ENCODE data around the gene SEC14L5.
A peak's percentile ranks its signal among the peaks of the same experiment; 100 is the strongest.
"Not testable (repeated sequence)": the region's sequence is repeated elsewhere in the genome, so short reads cannot be mapped to it uniquely, and the experiment has no call there.

The SEC14L5 gene

DNA sequence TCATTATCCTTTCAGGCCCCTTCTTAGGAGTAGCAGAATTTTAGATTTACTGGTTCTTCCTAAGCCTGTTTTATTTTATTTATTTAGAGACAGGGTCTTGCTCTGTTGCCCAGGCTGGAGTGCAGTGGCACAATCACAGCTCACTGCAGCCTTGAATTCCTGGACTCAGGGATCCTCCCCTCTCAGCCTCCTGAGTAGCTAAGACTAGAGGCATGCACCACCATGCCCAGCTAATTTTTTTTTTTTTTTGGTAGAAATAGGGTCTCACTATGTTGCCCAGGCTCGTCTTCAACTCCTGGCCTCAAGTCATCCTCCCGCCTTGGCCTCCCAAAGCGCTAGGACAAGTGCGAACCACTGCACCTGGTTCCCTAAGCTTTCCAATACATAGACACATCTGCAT lies 28.5 kb upstream of the SEC14L5 start:
- not testable (repeated sequence) for DNase-seq (ENCODE audit: low read depth, low spot score)

DNA sequence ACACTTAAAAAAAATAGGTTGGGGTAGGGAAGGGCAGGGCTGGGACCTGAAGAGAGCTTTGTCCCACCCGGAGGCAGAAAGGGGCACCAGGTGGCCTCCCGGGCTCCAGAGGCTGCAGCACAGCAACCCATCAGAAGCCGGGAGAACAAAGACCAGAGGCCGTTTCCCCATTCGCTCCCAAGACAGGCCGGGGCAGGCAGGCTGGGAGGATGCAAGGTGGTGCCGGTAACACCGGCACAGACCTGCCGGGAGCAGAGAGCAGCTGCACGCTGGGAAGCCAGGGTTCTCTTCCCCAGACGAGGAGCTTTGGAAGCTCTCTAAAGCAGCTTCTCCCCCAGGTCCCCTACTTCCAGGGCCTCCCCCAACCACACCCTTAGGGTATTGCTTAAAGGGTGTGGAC lies 26.7 kb upstream of the SEC14L5 start:
- no peak for DNase-seq (ENCODE audit: low read depth, low spot score)

DNA sequence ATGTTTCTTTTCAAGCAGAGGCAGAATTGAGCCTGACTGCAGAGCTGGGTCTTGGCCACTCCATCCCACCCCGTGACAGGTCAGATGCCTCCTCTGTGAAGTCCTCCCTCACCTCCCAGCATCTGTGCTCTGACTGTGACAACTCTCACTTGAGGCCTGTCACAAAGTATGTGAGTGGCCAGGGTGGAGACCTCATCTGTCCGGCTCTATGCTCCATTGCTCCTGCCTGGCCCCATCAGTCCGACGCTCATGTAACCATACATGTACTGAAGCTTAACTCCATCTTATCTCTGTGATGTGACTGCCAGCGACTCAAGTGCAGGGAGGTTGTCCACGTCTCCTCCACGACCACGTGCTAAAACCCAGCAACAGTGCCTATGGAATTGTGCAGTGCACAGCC lies 24.7 kb upstream of the SEC14L5 start:
- DNase-seq (ENCODE audit: low read depth, low spot score), result no peak

DNA sequence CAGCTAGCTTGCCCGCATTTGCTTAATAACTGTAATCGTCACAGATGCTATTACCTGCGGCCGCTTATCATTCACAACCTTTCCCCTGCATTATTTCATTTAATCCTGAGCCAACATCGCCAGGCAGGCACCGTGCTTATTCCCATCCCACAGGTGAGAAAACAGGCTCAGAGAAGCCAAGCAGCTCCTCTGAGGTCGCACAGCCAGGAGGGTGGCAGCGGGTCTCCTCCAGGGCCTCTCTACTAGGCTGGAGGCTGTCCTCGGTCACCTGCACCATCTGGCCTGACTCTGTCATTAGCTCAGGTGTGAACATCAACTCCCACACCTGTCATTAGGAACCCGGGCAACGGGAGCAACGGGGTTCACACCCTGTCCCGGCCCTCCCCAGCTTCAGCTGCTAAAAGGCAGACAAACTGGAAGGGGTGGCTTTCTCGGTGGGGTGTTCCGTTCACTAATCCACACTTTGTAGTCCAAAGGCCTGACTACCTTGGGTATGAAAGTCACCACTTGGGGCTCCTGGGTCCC lies 24.2 kb upstream of the SEC14L5 start:
- no peak for DNase-seq (ENCODE audit: low read depth, low spot score)

DNA sequence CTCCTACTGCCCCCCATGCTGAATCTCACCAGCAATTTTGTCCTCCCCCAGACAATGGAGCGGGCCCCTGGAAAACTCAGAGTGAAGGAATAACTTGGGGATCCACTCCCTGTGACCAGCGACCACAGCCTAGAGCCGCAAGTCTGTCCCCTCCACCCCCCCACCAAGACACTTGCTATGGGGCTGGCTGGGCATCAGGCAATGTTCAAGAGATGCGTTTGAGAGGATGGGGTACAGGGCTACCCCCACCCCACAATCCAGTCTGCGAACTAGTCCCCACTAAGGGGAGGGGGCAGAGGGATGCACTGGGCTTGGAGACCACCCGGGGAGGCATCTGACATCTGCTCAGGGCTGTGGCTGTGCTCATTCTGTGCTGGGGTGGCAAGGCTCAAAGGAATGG lies 23.5 kb upstream of the SEC14L5 start:
- DNase-seq (ENCODE audit: low read depth, low spot score), result no peak

DNA sequence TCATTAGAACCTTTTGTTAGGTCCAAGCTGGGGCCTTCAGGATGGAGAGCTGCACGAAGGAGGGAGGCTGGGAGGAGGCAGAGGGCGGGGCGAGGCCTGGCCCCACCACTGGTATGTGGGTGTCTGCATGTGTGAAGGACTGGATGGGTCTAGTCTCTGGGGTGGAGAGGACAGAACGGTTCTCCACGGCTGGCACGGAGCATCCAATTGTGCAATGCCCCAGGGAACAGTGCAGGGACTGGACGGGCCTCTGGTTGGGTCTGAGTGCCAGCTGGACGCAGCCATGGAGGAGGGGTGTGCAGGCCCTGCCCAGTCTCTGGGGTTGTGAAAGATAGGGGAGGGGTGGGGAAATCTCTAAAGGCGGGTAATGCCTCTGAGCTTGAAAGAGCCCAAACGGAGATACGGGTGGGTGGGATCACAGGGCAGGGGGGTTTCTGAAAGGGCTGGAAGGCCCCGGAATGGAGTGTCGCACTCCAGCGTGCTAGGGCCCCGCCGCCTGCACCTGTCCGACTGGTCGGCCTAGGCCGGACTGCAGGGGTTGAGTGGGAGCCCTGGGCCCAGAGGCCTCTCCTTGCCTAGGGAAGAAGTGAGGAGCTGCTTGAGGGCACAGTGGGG lies 22.8 kb upstream of the SEC14L5 start:
- peak; percentile 10 for DNase-seq (ENCODE audit: low read depth, low spot score)

DNA sequence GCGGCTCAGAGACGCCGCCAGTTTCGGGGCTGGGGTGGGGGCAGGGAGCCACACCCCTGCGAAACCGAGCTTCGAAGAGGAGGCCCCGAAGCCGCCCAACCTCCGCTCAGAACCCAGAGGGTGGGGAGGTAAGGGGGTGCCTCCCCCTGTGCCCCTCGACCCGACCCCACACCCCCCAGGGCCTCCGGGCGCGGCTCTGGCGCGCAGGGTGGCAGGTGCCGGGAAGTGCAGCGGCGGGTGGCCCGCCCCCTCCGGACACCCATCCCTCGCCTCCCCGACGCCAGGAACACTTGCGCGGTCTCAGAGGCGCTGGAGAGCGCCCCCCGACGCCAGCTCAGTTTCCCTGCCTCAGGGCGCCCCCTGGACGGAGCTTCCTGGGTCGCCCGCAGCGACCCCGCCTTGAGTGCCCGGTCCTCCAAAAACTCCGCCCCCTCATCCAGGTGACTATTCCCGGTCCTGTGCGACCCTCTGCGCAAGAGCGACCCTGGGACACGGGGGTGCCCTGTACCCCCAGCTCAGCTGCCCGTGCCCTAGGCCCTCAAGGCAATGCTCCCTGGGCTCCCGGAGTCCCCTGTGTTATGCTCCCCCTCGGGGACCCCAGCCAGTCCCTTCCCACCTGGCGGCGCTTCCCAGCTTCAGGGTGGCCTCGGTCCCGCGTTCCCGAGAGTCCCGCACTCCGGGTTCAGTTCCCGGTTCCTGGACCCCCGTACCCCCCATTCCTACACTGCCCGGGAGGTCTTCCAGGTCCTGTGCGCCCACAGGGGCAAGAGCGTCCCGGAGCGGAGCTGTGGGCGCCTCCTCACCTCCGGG lies 21.7 kb upstream of the SEC14L5 start:
- DNase-seq (ENCODE audit: low read depth, low spot score), result peak; percentile 64

DNA sequence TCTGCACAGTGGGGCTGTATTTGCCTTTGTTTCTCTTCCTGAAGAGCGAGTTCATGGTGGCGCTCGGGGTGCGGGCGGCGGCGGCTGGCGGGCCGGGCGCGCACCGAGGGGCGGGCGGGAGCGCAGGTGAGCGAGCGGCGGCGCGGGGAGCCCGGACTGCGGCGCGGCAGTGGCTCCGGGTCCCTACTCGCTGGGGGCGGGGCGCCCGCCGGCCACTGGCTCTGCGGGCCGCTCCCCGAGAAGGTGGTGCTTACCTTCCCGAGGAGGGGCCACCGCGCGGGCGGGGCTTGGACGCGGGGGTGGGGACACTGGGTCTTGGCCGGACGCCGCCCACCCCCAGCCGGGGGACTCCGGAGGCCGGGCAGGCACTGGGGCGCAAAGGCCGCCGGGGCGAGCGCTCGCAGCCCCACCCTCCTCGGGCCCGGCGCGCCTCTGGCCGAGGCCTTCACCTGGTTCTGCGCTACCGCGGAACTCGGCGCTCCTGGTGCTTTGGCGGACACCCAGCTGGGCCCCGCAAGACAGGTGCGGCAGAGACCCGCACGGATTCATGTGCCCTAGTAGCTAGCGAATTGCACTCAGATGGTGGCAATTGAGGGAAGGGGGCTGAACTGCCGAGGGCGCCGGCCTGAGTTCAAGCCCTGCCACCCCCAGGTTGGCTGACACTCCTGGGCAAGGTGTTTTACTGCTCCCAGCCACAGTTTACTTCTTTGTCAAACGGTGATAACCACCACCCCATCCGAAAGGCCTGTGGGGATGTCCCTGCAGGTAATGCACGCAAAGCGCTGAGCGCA lies 20.9 kb upstream of the SEC14L5 start, which contains the start of gene PPL:
TSS of gene PPL (minus strand) at position 158 of the 791 bp plus-strand sequence. CDS start at position 55, 103 bp downstream.
- peak; percentile 83 for DNase-seq (ENCODE audit: low read depth, low spot score)

DNA sequence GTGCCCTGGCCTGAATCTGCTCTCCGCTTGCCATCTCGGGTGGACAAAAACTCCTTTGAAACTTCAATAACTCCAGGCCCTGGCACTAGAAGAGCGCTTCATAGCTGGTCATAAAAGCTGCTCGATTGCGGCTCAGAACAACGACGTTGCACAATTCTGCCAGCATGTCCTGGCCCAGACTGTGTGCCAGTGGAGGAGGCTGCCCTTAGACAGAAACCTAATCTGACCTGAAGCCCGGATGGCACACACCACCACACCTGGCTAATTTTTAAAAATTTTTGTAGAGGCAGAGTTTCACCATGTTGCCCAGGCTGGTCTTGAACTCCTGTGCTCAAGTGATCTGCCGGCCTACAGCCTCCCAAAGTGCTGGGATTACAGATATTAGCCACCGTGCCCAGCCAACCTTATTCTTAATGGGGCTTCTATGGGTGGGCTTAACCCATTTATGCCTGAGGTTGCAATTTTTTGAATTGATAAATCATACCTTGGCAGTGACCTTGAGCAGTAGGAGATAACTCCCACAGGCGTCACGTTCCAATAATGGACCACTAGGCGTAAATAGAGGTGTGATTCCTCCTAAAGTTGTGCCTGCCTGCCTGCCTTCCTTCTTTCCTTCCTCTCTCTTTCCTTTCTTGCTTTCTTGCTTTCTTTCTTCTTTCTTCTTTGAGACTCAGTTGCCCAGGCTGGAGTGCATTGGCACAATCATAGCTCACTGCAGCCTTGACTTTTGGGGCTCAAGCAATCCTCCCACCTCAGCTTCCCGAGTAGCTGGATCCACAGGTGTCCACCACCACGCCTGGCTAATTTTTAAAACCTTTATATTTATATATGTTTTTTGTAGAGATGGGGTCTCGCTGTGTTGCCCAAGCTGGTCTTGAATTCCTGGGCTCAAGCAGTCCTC lies 20.1 kb upstream of the SEC14L5 start:
- DNase-seq (ENCODE audit: low read depth, low spot score), result no peak

DNA sequence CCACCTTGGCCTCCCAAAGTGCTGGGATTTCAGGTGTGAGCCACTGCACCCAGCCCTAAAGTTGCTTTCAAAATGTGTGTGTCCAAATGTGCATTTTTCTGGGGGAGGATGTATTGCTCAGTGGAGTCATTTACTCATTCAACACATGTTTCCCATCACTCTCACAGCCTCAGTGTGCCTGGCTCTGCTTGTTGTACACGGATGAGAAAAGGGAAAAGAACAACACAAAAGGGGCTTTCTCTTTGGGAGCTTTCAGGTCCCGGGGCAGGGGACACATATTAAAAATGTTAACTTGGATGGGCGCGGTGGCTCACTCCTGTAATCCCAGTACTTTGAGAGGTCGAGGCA lies 19.5 kb upstream of the SEC14L5 start:
- DNase-seq (ENCODE audit: low read depth, low spot score), result no peak

DNA sequence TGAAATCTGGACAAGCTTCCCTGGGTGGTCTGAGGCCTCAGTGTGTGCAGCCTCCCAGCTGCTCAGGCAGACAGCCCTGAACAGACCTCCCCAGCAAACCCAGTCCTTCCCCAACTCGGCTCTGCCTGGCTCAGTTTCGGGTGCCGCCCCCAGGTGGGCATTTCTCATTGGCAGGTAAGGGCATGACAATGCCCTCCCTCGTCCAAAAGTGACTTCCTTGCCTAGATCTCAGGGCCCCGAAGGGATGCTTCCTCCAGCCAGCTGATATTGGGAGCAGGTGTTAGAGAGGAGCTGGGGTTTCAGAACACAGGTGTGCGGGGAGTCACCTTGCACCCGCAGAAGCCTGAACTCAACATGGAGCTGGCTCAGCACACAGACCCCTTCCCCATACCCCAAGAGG lies 17.4 kb upstream of the SEC14L5 start:
- DNase-seq (ENCODE audit: low read depth, low spot score), result no peak

DNA sequence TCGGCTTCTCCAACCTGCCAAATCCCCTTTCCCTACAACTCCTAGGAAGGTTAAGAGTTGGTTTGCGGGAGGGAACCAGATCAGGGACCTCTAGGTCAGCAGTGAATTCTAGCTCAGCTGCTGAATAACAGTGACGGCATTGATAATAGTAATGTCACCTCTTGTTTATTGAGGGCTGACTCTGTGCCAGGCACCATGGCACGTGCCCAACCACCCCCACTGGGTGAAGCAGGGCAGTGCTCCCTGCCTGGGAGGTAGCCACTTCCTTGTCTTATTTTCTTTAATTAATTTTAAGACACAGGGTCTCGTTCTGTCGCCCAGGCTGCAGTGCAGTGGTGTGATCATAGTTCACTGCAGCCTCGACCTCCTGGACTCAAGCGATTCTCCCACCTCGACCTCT lies 15.6 kb upstream of the SEC14L5 start:
- DNase-seq (ENCODE audit: low read depth, low spot score), result no peak

DNA sequence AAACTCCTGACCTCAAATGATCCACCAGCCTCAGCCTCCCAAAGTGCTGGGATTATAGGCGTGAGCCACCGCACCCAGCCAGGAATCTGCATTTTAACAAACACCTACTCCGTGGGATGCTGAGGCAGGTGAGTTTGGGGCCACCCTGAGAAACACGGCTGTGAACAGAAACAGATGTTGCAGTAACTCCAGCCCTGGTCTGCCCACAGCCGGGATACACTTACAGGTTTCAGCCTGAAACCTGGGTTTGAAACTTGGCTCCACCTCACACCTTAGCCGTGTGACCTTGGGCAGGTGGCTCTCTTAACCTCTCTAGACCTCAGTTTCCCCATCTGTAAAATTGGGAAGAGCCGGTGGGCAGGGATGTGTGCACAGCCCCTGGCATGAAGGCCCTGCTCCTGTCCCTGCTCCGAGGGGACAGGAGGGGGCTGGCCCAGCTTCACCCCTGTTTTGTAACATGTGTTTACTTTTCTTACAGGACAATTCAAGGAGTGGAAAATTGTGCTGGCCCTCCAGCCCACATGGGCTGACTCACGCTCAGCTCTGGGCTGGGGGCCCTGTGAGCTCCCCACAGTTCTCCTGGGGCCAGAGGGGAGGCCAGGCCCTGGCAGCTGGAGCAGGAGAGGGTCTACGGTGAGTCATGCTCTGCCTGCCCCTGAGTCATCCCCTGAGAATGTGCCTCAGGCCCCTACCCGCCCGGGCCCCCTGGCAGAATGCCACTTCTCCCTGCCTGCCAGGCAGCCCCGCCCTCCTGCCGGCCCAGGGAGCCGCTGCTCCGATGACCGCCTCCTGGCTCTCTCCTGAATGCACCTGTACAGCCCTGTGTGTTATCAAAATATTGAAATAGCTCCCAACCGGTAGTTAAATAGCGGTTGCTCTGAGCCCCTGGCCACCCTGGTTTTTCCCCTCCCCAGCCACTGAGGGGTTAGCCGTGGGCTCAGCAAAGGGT lies 13.5 kb upstream of the SEC14L5 start:
- peak; percentile 93 for DNase-seq (ENCODE audit: low read depth, low spot score)

DNA sequence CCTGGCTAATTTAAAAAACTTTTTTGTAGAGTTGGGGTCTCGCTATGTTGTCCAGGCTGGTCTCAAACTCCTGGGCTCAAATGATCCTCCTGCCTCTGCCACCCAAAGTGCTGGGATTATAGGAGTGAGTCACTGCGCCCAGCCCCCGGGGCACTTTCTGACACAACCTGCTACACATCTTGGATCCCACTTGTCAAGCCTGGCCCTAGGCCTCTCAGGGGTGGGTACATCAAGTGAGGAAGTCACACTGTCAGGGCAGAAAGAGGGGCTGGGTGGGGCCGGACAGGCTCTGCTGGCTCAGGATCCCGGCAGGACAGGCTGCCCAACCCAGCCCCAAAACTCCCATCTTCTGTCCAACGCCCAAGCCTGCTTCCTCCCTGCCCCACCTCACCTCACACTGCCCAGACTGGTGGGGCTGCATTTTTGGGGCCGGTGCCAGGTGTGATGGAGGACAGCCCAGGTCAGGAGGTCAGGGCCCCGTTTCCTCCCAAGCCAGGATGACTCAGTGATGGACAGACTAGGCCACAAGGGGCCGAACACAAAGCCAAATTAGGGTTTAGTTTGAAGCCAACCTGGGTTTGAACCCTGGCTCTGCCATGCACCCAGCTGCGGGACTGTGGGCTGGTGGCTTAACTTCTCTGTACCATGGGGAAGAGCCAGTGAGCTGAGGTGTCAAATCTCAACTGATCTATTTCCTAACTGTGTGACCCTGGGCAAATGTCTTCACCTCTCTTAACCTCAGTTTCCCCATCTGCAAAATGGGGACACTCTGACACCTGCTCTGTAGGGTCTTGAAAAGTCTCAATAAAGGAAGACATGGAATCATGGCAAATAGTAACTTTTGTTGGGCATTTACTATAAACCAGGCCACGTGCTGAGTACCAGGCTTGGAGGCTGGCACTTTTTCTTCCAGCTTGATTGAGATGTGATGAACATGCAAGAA lies 12.3 kb upstream of the SEC14L5 start:
- DNase-seq (ENCODE audit: low read depth, low spot score), result peak; percentile 69

DNA sequence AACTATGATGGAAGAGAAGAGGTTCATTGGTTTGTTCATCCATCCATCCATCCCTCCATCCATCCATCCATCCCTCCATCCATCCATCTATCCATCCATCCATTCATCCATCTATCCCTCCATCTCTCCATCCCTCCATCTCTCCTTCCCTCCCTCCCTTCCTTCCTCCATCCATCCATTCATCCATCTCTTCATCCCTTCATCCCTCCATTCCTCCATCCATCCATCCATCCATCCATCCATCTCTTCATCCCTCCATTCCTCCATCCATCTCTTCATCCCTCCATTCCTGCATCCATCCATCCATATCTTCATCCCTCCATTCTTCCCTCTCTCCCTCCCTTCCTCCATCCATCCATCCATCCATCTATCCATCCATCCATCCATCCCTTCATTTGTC lies 11.2 kb upstream of the SEC14L5 start:
- DNase-seq (ENCODE audit: low read depth, low spot score), result no peak

DNA sequence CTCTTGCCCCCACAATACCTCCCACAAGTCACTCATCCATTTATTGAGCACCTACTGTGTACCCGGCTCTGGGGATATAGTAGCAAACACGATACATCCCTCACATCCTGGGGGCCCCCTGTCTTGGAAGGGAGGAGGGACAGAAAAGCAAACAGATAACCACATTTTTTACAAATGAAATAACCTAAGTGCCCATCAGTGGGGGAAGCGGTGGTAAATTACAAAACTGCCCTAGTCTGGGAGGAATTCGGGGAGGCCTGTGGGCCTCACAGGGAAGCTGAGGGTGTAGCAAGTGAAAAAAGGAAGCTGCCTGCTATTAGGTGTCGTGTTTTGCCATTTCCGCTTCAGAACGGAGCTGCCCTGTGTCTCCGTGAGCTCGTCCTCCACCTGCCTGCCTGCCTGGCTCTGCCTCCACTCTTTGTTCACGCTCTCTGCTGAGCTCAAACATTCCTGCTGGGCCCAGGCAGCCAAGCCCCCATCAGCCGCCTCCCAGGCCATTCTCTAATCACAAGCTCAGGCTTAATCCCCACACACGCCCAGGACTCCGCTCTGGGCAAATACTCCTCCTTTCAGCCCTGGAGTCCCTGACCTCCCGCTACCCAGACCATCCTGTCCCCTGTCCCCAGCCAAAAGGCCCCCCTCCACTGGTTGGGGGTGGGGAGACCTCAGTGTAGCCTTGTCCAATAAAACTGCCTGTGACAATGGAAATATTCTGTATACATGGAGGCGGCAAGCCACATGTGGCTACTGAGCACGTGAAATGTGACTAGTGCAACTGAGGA lies 10.2 kb upstream of the SEC14L5 start:
- DNase-seq (ENCODE audit: low read depth, low spot score), result peak; percentile 83

DNA sequence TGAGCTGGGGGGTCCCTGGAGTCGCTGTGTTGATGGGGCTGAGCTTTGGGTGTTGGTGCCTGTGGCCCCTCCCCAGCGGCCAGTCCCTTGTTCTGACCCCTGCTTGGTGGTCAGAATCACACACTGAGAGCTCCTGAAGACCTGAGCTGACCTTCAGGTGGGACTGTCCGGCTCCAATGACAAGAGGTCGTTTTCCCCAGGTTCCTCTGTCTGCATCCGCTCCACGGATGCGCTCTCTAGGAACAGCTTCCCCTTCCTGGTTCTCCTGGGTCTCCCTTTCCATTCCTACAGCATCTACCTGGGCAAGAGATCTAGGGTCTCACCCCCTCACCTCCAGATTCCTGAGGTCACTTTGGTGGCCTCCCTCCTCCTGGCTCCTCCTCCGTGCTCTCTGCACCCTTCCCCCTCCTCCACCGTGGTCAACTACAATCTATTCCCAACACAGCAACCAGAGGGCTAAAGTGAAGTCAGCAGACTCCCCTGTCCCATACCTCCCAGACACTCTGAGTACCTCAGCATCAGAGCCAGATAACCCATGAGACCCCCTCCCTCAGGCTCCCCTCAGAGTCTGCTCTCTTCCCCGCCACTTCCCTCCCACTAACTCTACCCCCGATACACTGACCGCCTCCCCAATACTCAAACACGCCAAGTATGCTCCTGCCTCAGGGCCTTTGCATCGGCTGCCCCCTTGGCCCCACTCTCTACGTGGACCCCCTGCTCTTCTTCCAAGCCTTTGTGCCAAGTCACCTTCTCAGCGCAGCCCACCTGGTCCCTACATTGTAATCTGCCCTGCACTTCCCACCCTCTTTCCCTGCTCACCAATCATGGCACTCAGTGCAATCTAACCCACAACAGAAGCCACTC lies 9.0 kb upstream of the SEC14L5 start:
- no peak for DNase-seq (ENCODE audit: low read depth, low spot score)

Data from ELF-1 (cell line).